ENCODE measurements around the gene FADS3.

GRCh38 chr11:61888590-61888989 is 2.8 kb downstream of the FADS3 start:
- TF ChIP-seq CTCF (IDR thresholded peaks at IDR 0.05; ENCODE audit: low read length) (no peak), EZH2 (IDR thresholded peaks at IDR 0.05; ENCODE audit: borderline replicate concordance, low read length) (no peak)
